CD14-positive monocyte (primary cell): ENCODE results near the gene NUDCD3. TPM values are rescaled to one million over a fixed set of nuclear protein-coding genes. Genes with fewer than 3 reads are reported as not detected.

ENCODE experiments used
- DNase-seq, 3 donors: peaks; one replicate each; pipeline ENCODE4 v3.0.0-alpha.2; 2011 to 2022
- H2AFZ ChIP-seq: 2 replicates; pipeline ENCODE4 v1.6.0; 2012; ENCODE audit warnings: mild to moderate bottlenecking, low read depth, low read length, inconsistent platforms; ENCODE audit not compliant: insufficient read depth, poor library complexity, severe bottlenecking
- H3K27ac ChIP-seq, 2 donors: 1 replicate in 1 of 2; 2 replicates in 1 of 2; pipeline ENCODE4 v1.5.1; 2012 to 2013; ENCODE audit warnings: low read length in 2 of 2, control low read depth in 1 of 2, inconsistent platforms in 1 of 2, low read depth in 1 of 2, mild to moderate bottlenecking in 1 of 2
- H3K27me3 ChIP-seq, 2 donors: one replicate each; pipeline versions ENCODE4 v1.6.0 to v1.6.1; 2011 to 2013; ENCODE audit warnings: low read length in 2 of 2; ENCODE audit not compliant: control insufficient read depth in 2 of 2, insufficient read depth in 2 of 2
- H3K36me3 ChIP-seq, 2 donors: replicated peaks in 1 of 2; 1 replicate in 1 of 2; 2 replicates in 1 of 2; pipeline versions ENCODE4 v1.5.1 to v1.6.1; 2012 to 2013; ENCODE audit warnings: low read length in 2 of 2, control low read depth in 1 of 2, inconsistent platforms in 1 of 2, mild to moderate bottlenecking in 1 of 2; ENCODE audit not compliant: insufficient read depth in 2 of 2, control insufficient read depth in 1 of 2
- H3K4me1 ChIP-seq, 2 donors: 1 replicate in 1 of 2; 2 replicates in 1 of 2; pipeline versions ENCODE4 v1.5.1 to v1.6.1; 2012 to 2013; ENCODE audit warnings: low read length in 2 of 2, control low read depth in 1 of 2, inconsistent platforms in 1 of 2, mild to moderate bottlenecking in 1 of 2, moderate library complexity in 1 of 2; ENCODE audit not compliant: insufficient read depth in 2 of 2, control insufficient read depth in 1 of 2
- H3K4me2 ChIP-seq: replicated peaks from 2 replicates; pipeline ENCODE3; 2012; ENCODE audit warnings: low read length, moderate library complexity, mild to moderate bottlenecking; ENCODE audit not compliant: poor library complexity, severe bottlenecking; ENCODE audit errors: extremely low read depth
- H3K4me3 ChIP-seq, 3 experiments: fragments of 200-600 bp in 1 of 3; sonication (generic) in 1 of 3; replicated peaks in 1 of 3; 1 replicate in 2 of 3; 2 replicates in 1 of 3; pipeline ENCODE4 v1.5.1; 2011 to 2013; ENCODE audit warnings: low read length in 3 of 3, mild to moderate bottlenecking in 3 of 3, control low read depth in 2 of 3, low read depth in 2 of 3, inconsistent platforms in 1 of 3, moderate library complexity in 1 of 3
- H3K79me2 ChIP-seq: 2 replicates; pipeline ENCODE4 v1.6.0; 2012; ENCODE audit warnings: mild to moderate bottlenecking, control low read depth, inconsistent platforms, low read length, moderate library complexity; ENCODE audit not compliant: insufficient read depth
- H3K9ac ChIP-seq: 2 replicates; pipeline ENCODE4 v1.6.0; 2017; ENCODE audit warnings: low read length, mild to moderate bottlenecking; ENCODE audit not compliant: insufficient read depth, poor library complexity, severe bottlenecking
- H3K9me3 ChIP-seq, 2 donors: replicated peaks in 1 of 2; 1 replicate in 1 of 2; 2 replicates in 1 of 2; pipeline versions ENCODE4 v1.5.1 to v1.6.1; 2012 to 2013; ENCODE audit warnings: low read length in 2 of 2, control low read depth in 1 of 2; ENCODE audit not compliant: control insufficient read depth in 1 of 2, insufficient read depth in 1 of 2
- H4K20me1 ChIP-seq: 2 replicates; pipeline ENCODE4 v1.6.0; 2012; ENCODE audit warnings: mild to moderate bottlenecking, low read length, control low read depth, moderate library complexity; ENCODE audit not compliant: insufficient read depth
- H3K27ac Mint-ChIP-seq, 7 donors: one replicate each; pipeline ENCODE4 v1.8.0; 2020; ENCODE audit warnings: mild to moderate bottlenecking in 7 of 7, mixed read lengths in 7 of 7, moderate library complexity in 6 of 7, inconsistent platforms in 2 of 7
- H3K27me3 Mint-ChIP-seq, 3 donors: one replicate each; pipeline ENCODE4 v1.8.0; 2021 to 2022; ENCODE audit warnings: low read depth in 3 of 3, mild to moderate bottlenecking in 3 of 3, mixed read lengths in 3 of 3, moderate library complexity in 3 of 3, inconsistent platforms in 1 of 3
- H3K36me3 Mint-ChIP-seq, 2 donors: one replicate each; pipeline ENCODE4 v1.8.0; 2020; ENCODE audit warnings: mixed read lengths in 2 of 2, inconsistent platforms in 1 of 2, mild to moderate bottlenecking in 1 of 2
- H3K4me1 Mint-ChIP-seq: one replicate; pipeline ENCODE4 v1.8.0; 2020; ENCODE audit warnings: mild to moderate bottlenecking, mixed read lengths
- H3K4me3 Mint-ChIP-seq, 2 donors: one replicate each; pipeline ENCODE4 v1.8.0; 2020; ENCODE audit warnings: mild to moderate bottlenecking in 2 of 2, mixed read lengths in 2 of 2, moderate library complexity in 1 of 2
- H3K9me3 Mint-ChIP-seq, 7 donors: one replicate each; pipeline ENCODE4 v1.8.0; 2020 to 2022; ENCODE audit warnings: mixed read lengths in 7 of 7, mild to moderate bottlenecking in 6 of 7, moderate library complexity in 6 of 7, inconsistent platforms in 2 of 7
- CTCF ChIP-seq: fragments of 200-600 bp; IDR thresholded peaks from one replicate; pipeline ENCODE4 v1.8.0; 2022; ENCODE audit warnings: antibody characterized with exemption, mild to moderate bottlenecking
- WGBS: methylation state at CpG from one replicate; pipeline ENCODE4 v1.1.5; 2013; ENCODE audit warnings: missing lambda C conversion rate; ENCODE audit not compliant: insufficient coverage; 5-methylcytosine and 5-hydroxymethylcytosine counted together
- intact Hi-C, 2 donors: fragments of 100-400 bp; cut with micrococcal nuclease; formaldehyde crosslinking; loops; one replicate each; pipeline versions ENCODE4 v1.15.0 to v1.15.1; 2023
- polyA plus RNA-seq, 3 donors: library from polyadenylated mRNA; depleted of rRNA in 1 of 3; unstranded in 2 of 3; stranded (reverse) in 1 of 3; fragments of 300-500 nt in 2 of 3; fragments of >200 nt in 1 of 3; fragmentation: Illumina TruSeq in 2 of 3; gene quantifications; 1 replicate in 2 of 3; 2 replicates in 1 of 3; pipeline ENCODE4 v1.2.3, GENCODE V29; 2012 to 2021

NUDCD3 gene
- polyA plus RNA-seq, 3 donors: 13.6 to 26.5 (median 21.6) TPM

- Histone ChIP-seq H3K9me3 (no peaks in the 10 kb centered on the region), H3K27me3 (no peaks in the 10 kb centered on the region), H3K36me3 (peaks cover 4 to 42% of the 10 kb centered on the region in 2 donors), H3K27ac (no peak overlapping the region), H3K4me3 (no peak overlapping the region), H3K79me2 (peaks cover 66% of the 10 kb centered on the region), H2AFZ (no peak overlapping the region), H3K9ac (no peak overlapping the region), H4K20me1 (peaks cover 53% of the 10 kb centered on the region), H3K4me1 (peaks cover 1 to 8% of the 10 kb centered on the region in 2 donors), H3K4me2 (no peak overlapping the region)
- Mint-ChIP-seq H3K9me3 (peaks cover 0 to 3% (median 0%) of the 10 kb centered on the region in 7 donors), H3K36me3 (peaks cover 51% of the 10 kb centered on the region in 2 donors), H3K27me3 (no peaks in the 10 kb centered on the region), H3K4me1 (peaks cover 5% of the 10 kb centered on the region), H3K4me3 (no peak overlapping the region), H3K27ac (no peak overlapping the region)
- TF ChIP-seq CTCF: no peak
- DNase-seq: no peak
- WGBS: 100% methylated on average over 1 of the region's 2 CpGs
- intact Hi-C loops: no loop called here
These were observed 36.1 kb downstream of the NUDCD3 start for GRCh38 chr7:44454348-44454747.

DNA sequence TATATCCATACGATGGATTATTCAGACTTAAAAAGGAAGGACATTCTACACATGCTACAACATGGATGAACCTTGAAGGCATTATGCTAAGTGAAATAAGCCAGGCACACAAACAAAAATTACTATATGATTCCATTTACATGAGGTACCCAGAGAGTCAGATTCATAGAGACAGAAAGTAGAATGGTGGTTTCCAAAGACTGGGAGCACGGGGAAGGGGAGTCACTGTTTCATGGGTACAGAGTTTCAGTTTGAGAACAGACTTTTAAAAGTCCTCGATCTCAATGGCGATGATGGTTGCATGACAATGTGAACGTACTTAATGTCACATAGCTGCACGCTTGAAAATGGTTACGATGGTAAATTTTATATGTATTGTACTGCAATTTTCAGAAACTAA lies 39.3 kb downstream of the NUDCD3 start:
- H2AFZ ChIP-seq: no peak overlapping the region
- intact Hi-C loops: no loop called here
- H4K20me1 ChIP-seq: peaks cover 67% of the 10 kb centered on the region
- peaks cover 19 to 58% of the 10 kb centered on the region in 2 donors for H3K36me3 ChIP-seq
- no peaks in the 10 kb centered on the region for H3K27me3 ChIP-seq
- peaks cover 0 to 3% (median 0%) of the 10 kb centered on the region in 7 donors for H3K9me3 Mint-ChIP-seq
- 100% methylated on average over 1 of the region's 7 CpGs for WGBS
- H3K79me2 ChIP-seq: peaks cover 71% of the 10 kb centered on the region
- H3K4me3 ChIP-seq: no peak overlapping the region
- no peaks in the 10 kb centered on the region for H3K9me3 ChIP-seq
- H3K4me2 ChIP-seq: no peak overlapping the region
- no peak for DNase-seq
- peaks cover 53 to 64% of the 10 kb centered on the region in 2 donors for H3K36me3 Mint-ChIP-seq
- peak overlapping the region in 1 of 7 donors; percentile 7 for H3K27ac Mint-ChIP-seq
- H3K4me1 Mint-ChIP-seq: peaks cover 14% of the 10 kb centered on the region
- H3K4me1 ChIP-seq: peaks cover 10 to 17% of the 10 kb centered on the region in 2 donors
- TF ChIP-seq CTCF: no peak
- H3K9ac ChIP-seq: no peak overlapping the region
- H3K4me3 Mint-ChIP-seq: no peak overlapping the region
- no peak overlapping the region for H3K27ac ChIP-seq
- peaks cover 0 to 1% (median 0%) of the 10 kb centered on the region in 3 donors for H3K27me3 Mint-ChIP-seq
